Suprapubic skin (tissue), 3 donors: ENCODE results near the gene TBX10.
"Not testable (repeated sequence)": the region's sequence is repeated elsewhere in the genome, so short reads cannot be mapped to it uniquely, and the experiment has no call there.

Experiments used
- EP300 ChIP-seq: sonication (generic); formaldehyde crosslinking; IDR thresholded peaks from one replicate; pipeline ENCODE4 v1.6.1; 2017; ENCODE audit warnings: antibody characterized with exemption
- POLR2A ChIP-seq, 2 donors: fragments of 450-650 bp; IDR thresholded peaks; one replicate each; pipeline ENCODE4 v1.6.1; 2017; ENCODE audit warnings: antibody characterized with exemption in 2 of 2, mild to moderate bottlenecking in 2 of 2, moderate library complexity in 2 of 2
- TF ChIP-seq, protein P1 (sequence below), 2 donors: fragments of 200-600 bp in 1 of 2; fragments of 450-650 bp in 1 of 2; sonication (generic) in 1 of 2; IDR thresholded peaks; one replicate each; pipeline ENCODE4 v1.5.1; 2016 to 2019; ENCODE audit warnings: antibody characterized with exemption in 2 of 2, mild to moderate bottlenecking in 1 of 2, moderate library complexity in 1 of 2

DNA sequence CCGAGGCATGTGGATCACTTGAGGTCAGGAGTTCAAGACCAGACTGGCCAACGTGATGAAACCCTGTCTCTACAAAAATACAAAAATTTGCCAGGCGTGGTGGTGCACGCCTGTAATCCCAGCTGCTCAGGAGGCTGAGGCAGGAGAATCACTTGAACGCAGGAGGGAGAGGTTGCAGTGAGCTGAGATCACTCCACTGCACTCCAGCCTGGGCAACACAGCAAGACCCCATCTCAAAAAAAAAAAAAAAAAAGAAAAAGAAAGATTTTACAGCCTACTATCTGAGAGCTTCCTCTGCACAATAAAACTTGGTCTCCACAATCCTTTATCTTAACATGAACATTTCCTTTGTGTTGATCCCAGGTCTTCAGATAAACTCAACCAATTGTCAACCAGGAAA is 21.2 kb upstream of the TBX10 start:
- TF ChIP-seq, protein P1, sequence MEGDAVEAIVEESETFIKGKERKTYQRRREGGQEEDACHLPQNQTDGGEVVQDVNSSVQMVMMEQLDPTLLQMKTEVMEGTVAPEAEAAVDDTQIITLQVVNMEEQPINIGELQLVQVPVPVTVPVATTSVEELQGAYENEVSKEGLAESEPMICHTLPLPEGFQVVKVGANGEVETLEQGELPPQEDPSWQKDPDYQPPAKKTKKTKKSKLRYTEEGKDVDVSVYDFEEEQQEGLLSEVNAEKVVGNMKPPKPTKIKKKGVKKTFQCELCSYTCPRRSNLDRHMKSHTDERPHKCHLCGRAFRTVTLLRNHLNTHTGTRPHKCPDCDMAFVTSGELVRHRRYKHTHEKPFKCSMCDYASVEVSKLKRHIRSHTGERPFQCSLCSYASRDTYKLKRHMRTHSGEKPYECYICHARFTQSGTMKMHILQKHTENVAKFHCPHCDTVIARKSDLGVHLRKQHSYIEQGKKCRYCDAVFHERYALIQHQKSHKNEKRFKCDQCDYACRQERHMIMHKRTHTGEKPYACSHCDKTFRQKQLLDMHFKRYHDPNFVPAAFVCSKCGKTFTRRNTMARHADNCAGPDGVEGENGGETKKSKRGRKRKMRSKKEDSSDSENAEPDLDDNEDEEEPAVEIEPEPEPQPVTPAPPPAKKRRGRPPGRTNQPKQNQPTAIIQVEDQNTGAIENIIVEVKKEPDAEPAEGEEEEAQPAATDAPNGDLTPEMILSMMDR (IDR thresholded peaks at IDR 0.05): not testable (repeated sequence)
- TF ChIP-seq POLR2A (IDR thresholded peaks at IDR 0.05); EP300: not testable (repeated sequence)
